ENCODE results near the gene CIRBP. TPM values are rescaled to one million over a fixed set of nuclear protein-coding genes. Genes with fewer than 3 reads are reported as not detected.
A peak's percentile ranks its signal among the peaks of the same experiment; 100 is the strongest.

The CIRBP gene
- total RNA-seq = 100 to 1,000 TPM; 410 to 454 (median 440) TPM
- total RNA-seq (2013) = 333 TPM

GRCh38 chr19:1269065-1269477 lies at the start of gene CIRBP:
TSS of gene CIRBP (plus strand) at chr19:1269332. CDS start at chr19:1270934, 1,602 bp downstream.
- Histone ChIP-seq H3K4me3 (ENCODE audit: low read length) (peak within 1 kb of the TSS; percentile 84), H3K36me3 (ENCODE audit: control insufficient read depth, insufficient read depth, low read length) (peaks cover 39% of the 10 kb centered on the region), H3K9me3 (ENCODE audit: control insufficient read depth, insufficient read depth, low read length) (no peaks in the 10 kb centered on the region), H3K27ac (ENCODE audit: low read length) (peak within 1 kb of the TSS; percentile 86), H3K4me1 (ENCODE audit: control insufficient read depth, insufficient read depth, low read length) (peaks cover 84% of the 10 kb centered on the region), H3K27me3 (ENCODE audit: control insufficient read depth, insufficient read depth, low read length) (no peaks in the 10 kb centered on the region)
- no peaks in the 10 kb centered on the region for H3K27me3 Mint-ChIP-seq (ENCODE audit: low read depth in 2 of 2)
- no peaks in the 10 kb centered on the region for H3K9me3 Mint-ChIP-seq
- under 1% methylated on average over 50 of the region's 50 CpGs for WGBS (ENCODE audit: insufficient coverage)
- peaks cover 57 to 72% of the 10 kb centered on the region in 2 donors for H3K4me1 Mint-ChIP-seq
- peaks cover 7% of the 10 kb centered on the region for H3K36me3 Mint-ChIP-seq
- DNase-seq (peak; percentile 99 to 100), ATAC-seq (peak; percentile 79 to 94 (median 82))
- H3K27ac Mint-ChIP-seq = peak within 1 kb of the TSS; percentile 94 to 97
- TF ChIP-seq, protein P1, sequence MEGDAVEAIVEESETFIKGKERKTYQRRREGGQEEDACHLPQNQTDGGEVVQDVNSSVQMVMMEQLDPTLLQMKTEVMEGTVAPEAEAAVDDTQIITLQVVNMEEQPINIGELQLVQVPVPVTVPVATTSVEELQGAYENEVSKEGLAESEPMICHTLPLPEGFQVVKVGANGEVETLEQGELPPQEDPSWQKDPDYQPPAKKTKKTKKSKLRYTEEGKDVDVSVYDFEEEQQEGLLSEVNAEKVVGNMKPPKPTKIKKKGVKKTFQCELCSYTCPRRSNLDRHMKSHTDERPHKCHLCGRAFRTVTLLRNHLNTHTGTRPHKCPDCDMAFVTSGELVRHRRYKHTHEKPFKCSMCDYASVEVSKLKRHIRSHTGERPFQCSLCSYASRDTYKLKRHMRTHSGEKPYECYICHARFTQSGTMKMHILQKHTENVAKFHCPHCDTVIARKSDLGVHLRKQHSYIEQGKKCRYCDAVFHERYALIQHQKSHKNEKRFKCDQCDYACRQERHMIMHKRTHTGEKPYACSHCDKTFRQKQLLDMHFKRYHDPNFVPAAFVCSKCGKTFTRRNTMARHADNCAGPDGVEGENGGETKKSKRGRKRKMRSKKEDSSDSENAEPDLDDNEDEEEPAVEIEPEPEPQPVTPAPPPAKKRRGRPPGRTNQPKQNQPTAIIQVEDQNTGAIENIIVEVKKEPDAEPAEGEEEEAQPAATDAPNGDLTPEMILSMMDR (IDR thresholded peaks at IDR 0.05) = no peak
- peak within 1 kb of the TSS; percentile 94 for H3K4me3 Mint-ChIP-seq
- intact Hi-C loops (cut with micrococcal nuclease) = no loop called here

DNA sequence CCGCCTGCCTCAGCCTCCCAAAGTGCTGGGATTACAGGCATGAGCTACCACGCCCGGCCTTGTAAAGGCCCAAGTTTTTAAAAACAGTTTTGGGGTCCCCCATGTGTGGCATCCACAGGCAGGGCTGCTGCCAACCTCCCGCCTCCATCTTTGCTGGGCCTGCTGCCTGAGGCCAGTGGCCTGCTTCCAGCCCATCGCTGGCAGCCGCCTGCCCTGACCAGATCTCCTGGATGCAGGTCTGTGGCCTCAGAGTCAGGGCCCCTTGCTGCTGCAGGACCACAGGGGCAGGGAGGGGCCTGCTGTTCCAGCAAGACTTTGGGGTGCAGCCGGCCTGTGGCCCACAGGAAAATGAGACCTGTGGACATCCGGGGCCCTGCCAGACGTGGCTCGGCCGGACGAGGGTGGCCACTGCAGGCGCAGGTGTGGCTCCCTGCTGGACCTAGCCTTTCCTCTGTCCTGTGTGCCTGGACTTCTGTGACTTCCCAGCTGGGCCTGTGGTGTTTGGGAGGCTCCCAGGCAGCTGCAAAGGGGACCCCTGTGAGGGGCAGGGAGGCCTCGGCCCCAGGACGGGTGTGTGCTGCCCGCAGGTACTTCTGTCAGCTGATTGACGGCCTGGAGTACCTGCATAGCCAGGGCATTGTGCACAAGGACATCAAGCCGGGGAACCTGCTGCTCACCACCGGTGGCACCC lies 49.2 kb upstream of the CIRBP start:
- H3K27ac Mint-ChIP-seq = no peak overlapping the region
- DNase-seq (no peak), ATAC-seq (no peak)
- H3K27me3 Mint-ChIP-seq (ENCODE audit: low read depth in 2 of 2) = no peaks in the 10 kb centered on the region
- H3K9me3 ChIP-seq (ENCODE audit: control insufficient read depth, insufficient read depth, low read length) = no peaks in the 10 kb centered on the region
- no peaks in the 10 kb centered on the region for H3K4me1 Mint-ChIP-seq
- H3K27ac ChIP-seq (ENCODE audit: low read length) = no peak overlapping the region
- no peak overlapping the region for H3K4me3 Mint-ChIP-seq
- H3K9me3 Mint-ChIP-seq = no peaks in the 10 kb centered on the region
- no peak overlapping the region for H3K4me3 ChIP-seq (ENCODE audit: low read length)
- TF ChIP-seq, protein P1 (IDR thresholded peaks at IDR 0.05) = no peak
- WGBS (ENCODE audit: insufficient coverage) = 97% methylated on average over 19 of the region's 19 CpGs
- no peaks in the 10 kb centered on the region for H3K27me3 ChIP-seq (ENCODE audit: control insufficient read depth, insufficient read depth, low read length)
- H3K36me3 ChIP-seq (ENCODE audit: control insufficient read depth, insufficient read depth, low read length) = peaks cover 32% of the 10 kb centered on the region
- no peaks in the 10 kb centered on the region for H3K4me1 ChIP-seq (ENCODE audit: control insufficient read depth, insufficient read depth, low read length)
- intact Hi-C loops (cut with micrococcal nuclease) = no loop called here
- H3K36me3 Mint-ChIP-seq = no peaks in the 10 kb centered on the region

GRCh38 chr19:1220477-1220930 lies 48.6 kb upstream of the CIRBP start:
- H3K36me3 ChIP-seq (ENCODE audit: control insufficient read depth, insufficient read depth, low read length) = peaks cover 32% of the 10 kb centered on the region
- WGBS (ENCODE audit: insufficient coverage) = 96% methylated on average over 33 of the region's 33 CpGs
- H3K4me1 Mint-ChIP-seq = no peaks in the 10 kb centered on the region

More at GRCh38 chr19:1220477-1220930, 48.6 kb upstream of the CIRBP start:
- ATAC-seq (no peak), DNase-seq (no peak)
- TF ChIP-seq, protein P1 (IDR thresholded peaks at IDR 0.05) = no peak
- intact Hi-C loops (cut with micrococcal nuclease) = no loop called here
- H3K36me3 Mint-ChIP-seq = no peaks in the 10 kb centered on the region
- Histone ChIP-seq H3K4me3 (ENCODE audit: low read length) (no peak overlapping the region), H3K27ac (ENCODE audit: low read length) (no peak overlapping the region), H3K27me3 (ENCODE audit: control insufficient read depth, insufficient read depth, low read length) (no peaks in the 10 kb centered on the region), H3K9me3 (ENCODE audit: control insufficient read depth, insufficient read depth, low read length) (no peaks in the 10 kb centered on the region), H3K4me1 (ENCODE audit: control insufficient read depth, insufficient read depth, low read length) (no peaks in the 10 kb centered on the region)
- H3K4me3 Mint-ChIP-seq = no peak overlapping the region
- H3K27ac Mint-ChIP-seq = no peak overlapping the region
- no peaks in the 10 kb centered on the region for H3K9me3 Mint-ChIP-seq
- H3K27me3 Mint-ChIP-seq (ENCODE audit: low read depth in 2 of 2) = no peaks in the 10 kb centered on the region
